NCI-H2227 treated with DMSO at 0.1 percent for 48 hours (cell line): ENCODE results near the gene LGALS7B.
"Not testable (repeated sequence)": the region's sequence is repeated elsewhere in the genome, so short reads cannot be mapped to it uniquely, and the experiment has no call there.

Experiments
- DNase-seq: peaks from one replicate; lab custom pipeline; 2025; lab: John Stamatoyannopoulos, UW

The LGALS7B gene

GRCh38 chr19:38821230-38821825 lies 32.3 kb downstream of the LGALS7B start:
- DNase-seq: not testable (repeated sequence)

GRCh38 chr19:38825936-38826335 lies 36.9 kb downstream of the LGALS7B start:
- DNase-seq: not testable (repeated sequence)

GRCh38 chr19:38826856-38827551 lies 38.0 kb downstream of the LGALS7B start:
- DNase-seq: no peak

GRCh38 chr19:38829203-38829602 lies 40.2 kb downstream of the LGALS7B start:
- not testable (repeated sequence) for DNase-seq

GRCh38 chr19:38830039-38830733 lies 41.2 kb downstream of the LGALS7B start:
- DNase-seq: no peak

GRCh38 chr19:38831142-38831605 lies 42.2 kb downstream of the LGALS7B start:
- peak; percentile 79 for DNase-seq

GRCh38 chr19:38833092-38833425 lies 44.1 kb downstream of the LGALS7B start:
- DNase-seq: no peak

- no peak for DNase-seq
Measured at GRCh38 chr19:38834104-38834490, 45.1 kb downstream of the LGALS7B start.

- no peak for DNase-seq
Measured at GRCh38 chr19:38834590-38834989, 45.6 kb downstream of the LGALS7B start.

- DNase-seq: no peak
Measured at GRCh38 chr19:38836159-38836982, 47.4 kb downstream of the LGALS7B start.

GRCh38 chr19:38836983-38837626 lies 48.1 kb downstream of the LGALS7B start:
- no peak for DNase-seq

GRCh38 chr19:38837656-38838121 lies 48.7 kb downstream of the LGALS7B start:
- DNase-seq: no peak

GRCh38 chr19:38838208-38838985 lies 49.4 kb downstream of the LGALS7B start:
- no peak for DNase-seq

- no peak for DNase-seq
Measured at GRCh38 chr19:38838986-38839761, 50.2 kb downstream of the LGALS7B start.

GRCh38 chr19:38839816-38840582 lies 51.0 kb downstream of the LGALS7B start:
- DNase-seq: no peak

- DNase-seq: no peak
Measured at GRCh38 chr19:38840583-38840968, 51.6 kb downstream of the LGALS7B start.
